GM18502 (cell line): ENCODE data around the gene EML3.
A peak's percentile ranks its signal among the peaks of the same experiment; 100 is the strongest.
"Not testable (repeated sequence)": the region's sequence is repeated elsewhere in the genome, so short reads cannot be mapped to it uniquely, and the experiment has no call there.

Experiments
- ATAC-seq: cut with Tn5 transposase; IDR thresholded peaks from one replicate; pipeline ENCODE4 v1.9.1; 2021; ENCODE audit warnings: mild to moderate bottlenecking; ENCODE audit not compliant: unreplicated experiment, poor library complexity

EML3 gene, protein sequence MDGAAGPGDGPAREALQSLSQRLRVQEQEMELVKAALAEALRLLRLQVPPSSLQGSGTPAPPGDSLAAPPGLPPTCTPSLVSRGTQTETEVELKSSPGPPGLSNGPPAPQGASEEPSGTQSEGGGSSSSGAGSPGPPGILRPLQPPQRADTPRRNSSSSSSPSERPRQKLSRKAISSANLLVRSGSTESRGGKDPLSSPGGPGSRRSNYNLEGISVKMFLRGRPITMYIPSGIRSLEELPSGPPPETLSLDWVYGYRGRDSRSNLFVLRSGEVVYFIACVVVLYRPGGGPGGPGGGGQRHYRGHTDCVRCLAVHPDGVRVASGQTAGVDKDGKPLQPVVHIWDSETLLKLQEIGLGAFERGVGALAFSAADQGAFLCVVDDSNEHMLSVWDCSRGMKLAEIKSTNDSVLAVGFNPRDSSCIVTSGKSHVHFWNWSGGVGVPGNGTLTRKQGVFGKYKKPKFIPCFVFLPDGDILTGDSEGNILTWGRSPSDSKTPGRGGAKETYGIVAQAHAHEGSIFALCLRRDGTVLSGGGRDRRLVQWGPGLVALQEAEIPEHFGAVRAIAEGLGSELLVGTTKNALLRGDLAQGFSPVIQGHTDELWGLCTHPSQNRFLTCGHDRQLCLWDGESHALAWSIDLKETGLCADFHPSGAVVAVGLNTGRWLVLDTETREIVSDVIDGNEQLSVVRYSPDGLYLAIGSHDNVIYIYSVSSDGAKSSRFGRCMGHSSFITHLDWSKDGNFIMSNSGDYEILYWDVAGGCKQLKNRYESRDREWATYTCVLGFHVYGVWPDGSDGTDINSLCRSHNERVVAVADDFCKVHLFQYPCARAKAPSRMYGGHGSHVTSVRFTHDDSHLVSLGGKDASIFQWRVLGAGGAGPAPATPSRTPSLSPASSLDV

DNA sequence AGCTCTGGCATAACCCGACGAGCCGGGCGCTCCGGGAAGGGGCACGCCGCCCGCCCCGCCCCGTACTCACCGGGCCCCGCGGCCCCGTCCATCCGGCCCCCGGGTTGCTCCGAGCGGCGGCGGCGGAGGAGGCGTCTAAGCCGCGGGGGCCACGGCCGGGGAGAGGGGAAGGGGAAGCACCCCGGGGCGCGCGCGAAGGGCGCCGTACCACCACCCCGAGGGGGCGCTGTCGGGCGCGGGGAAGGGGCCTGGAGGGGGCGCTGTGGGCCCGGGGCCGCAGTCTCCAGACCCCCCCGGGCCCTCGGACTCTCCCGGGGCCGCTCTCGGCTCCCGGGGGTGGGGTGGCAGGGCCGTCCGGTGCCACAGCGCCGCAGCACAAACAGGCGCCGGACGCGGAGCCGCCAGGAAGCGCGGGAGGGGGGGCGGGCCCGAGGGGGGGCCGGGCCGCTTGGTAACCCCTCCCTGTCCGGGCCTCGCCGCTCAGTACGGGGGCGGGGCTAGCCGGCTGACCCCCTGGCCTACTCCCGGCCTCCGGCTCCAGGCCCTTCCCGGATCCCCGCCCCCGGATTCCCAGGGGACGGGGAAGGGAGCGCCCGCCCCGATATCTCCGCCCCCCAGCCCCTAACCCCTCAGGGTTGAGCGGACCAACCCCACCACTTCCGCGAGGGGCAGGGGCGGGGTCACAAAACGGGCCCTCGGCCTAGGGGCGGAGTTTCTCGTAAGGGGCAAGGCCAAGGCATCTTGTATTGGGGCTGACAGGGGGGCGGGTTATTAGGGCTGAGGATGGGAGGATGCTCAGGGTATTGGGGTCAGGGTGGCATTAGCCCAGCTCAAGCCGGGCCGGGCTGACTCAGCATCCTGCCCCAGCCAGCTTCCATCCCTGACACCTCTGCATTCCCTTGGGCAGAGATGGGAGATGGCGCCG is at the start of gene EML3, which contains the start of gene ROM1:
TSS of gene EML3 (minus strand) at position 410 of the 925 bp plus-strand sequence. CDS start at position 92, 318 bp downstream.
TSS of gene ROM1 (plus strand) at position 892 of the 925 bp plus-strand sequence. CDS start at position 917, 25 bp downstream.
- ATAC-seq, result peak; percentile 78

DNA sequence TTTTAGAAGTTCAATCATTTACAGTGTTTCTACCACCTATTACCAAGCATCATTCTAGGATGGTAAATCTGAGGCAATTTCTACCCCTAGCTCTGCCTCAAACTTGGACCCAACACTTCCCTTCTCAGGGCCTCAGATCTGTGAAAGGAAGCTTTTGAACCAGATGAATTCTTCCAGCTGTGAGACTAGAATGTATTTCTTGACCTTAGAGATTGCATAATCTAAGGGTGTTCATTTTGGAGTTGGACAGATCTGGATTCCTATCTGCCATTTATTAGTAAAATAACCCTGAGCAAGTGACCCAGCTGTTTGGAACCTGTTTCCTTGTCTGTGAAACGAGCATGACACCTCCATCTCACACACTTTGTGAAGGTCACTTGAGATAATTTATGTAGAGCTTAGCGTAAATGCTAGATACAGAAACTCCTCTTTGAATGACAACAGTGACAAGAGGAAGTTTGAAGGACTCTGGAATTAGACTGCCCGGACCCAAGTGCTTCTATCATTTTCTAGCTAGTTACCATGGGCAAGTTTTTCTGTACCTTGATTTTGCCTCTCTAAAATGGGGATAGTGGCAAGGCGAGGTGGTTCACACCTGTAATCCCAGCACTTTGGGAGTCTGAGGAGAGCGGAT is 44.3 kb upstream of the EML3 start:
- no peak for ATAC-seq

DNA sequence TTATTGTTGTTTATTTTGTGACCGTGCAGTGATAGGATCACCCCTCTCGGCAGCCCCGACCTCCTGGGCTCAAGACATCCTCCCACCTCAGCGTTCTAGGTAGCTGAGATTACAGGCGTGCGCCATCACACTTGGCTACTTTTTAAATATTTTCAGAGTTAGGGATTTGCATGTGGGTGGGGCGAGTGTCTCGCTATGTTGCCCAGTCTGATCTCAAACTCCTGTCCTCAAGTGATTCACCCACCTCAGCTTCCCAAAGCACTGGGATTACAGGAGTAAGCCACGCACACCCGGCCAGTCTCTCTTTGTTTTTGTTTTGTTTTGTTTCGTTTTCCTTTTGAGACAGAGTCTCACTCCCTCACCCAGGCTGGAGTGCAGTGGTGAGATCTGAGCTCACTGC is 41.7 kb upstream of the EML3 start:
- ATAC-seq, result no peak

DNA sequence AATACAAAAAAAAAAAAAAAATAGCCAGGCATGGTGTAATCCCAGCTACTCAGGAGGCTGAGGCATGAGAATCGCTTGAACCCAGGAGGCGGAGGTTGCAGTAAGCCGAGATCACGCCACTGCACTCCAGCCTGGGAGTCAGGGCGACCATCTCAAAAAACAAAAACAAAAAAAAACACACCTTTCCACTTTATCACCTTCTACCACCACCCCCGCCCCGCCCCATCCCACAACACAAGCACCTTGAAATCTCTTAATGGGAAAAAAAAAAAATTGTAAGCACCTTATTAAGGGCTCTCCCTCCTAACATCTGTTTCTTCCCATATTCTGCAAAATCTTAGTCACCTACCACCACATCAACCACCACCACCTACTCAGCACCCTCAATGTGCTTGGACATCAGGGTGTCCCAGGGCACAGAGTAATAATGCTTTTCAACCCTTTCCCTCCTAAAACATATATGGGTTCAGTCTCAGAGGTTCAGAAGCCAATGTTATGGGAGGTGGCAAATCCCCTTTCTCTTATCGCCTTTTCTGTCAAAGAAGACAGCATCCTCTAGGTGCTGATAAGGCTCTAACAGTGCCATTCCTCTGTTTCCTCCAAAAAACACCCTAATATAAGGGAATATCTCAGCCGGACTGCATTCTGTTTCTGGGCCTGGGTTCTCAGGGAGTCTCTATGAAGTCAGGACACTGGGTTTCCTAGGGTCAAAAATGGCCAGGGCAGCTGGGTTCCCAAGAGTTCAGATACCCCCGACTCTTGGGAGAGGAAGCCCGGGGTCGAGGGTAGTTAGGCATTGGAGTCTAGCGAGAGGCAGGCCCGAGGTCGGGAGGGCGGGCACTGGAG is 39.8 kb upstream of the EML3 start:
- no peak for ATAC-seq

DNA sequence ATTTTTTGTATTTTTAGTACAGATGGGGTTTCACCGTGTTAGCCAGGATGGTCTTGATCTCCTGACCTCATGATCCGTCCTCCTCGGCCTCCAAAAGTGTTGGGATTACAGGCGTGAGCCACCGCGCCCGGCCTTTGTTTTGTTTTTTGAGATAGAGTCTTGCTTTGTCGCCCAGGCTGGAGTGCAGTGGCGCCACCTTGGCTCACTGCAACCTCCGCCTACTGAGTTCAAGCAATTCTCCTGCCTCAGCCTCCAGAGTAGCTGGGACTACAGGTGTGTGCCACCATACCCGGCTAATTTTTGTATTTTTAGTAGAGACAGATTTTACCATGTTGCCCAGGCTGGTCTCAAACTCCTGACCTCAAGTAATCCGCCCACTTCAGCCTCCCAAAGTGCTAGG is 37.7 kb upstream of the EML3 start:
- not testable (repeated sequence) for ATAC-seq

DNA sequence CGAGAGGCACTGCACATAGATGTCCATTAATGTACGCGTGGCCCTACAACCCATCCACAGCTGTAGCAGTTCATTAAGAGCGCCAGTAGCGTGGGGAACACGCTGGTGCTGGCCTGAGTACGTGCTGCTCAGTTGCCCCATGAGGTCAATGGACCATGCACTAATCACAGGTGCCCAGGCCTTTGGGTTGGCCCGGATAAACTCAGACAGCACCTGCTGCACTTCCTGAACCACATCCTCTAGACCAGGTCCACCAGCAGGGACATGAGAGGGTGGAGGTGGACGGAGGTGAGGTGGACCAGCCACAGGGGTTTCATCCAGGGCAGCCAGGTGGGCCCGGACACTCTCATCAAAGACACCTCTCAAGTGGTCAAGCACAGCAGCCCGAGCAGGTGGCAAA is 36.9 kb upstream of the EML3 start:
- no peak for ATAC-seq

DNA sequence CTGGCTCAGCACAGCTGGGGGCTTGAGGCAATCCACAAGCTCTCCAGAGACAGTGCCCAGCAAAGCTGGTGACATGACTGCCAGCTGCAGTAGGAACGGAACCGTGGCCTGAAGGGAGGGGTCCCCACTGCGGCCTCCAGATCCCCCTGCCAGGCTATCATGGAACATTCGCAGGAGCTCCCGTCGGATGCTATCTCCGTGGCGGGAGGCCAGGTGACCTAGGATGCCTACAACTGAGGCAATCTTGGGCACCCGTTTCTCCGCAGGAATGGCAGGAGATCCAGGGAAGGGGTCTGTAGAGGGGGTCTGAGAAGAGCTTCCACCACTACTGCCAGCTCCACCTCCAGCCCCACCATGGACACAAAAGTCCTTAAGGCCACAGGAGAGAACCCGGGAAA is 36.4 kb upstream of the EML3 start:
- ATAC-seq, result no peak

DNA sequence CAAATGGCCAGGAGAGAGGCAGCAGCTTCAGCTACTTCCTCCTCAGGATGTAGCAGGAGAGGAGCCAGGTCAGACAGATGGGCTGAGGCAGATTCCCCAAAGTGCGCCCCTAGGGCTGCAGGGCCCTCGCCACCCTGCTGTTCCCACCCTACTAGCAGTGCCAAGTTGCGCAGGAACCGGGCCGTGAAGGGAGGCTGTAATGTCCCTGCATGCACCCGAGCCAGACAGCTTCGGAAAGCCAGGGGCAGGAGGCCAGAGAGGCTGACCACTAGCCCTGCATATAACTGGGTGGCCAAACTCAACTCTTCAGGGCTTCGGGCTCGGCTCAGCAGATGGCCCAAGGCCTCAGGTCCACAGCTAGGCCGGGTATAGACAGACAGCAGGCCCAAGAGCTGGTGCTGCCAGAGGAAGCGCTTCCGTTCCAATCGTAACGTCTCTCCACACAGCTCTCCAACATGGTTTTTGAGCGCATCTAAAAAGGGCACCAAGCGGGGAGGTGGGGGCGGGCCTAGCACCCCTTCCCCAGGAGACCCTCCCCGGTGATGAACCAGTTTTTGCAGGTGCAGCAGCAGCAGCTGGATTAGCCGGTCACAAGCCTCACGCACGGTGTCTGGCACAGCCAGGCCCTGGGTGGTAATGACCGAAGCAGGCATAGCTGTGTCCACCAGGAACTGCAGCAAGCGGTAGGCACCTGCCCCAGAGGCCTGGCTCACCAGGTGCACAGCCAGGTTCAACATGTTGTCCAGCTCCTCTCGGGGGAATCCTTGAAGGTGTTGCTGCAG is 35.8 kb upstream of the EML3 start:
- no peak for ATAC-seq

DNA sequence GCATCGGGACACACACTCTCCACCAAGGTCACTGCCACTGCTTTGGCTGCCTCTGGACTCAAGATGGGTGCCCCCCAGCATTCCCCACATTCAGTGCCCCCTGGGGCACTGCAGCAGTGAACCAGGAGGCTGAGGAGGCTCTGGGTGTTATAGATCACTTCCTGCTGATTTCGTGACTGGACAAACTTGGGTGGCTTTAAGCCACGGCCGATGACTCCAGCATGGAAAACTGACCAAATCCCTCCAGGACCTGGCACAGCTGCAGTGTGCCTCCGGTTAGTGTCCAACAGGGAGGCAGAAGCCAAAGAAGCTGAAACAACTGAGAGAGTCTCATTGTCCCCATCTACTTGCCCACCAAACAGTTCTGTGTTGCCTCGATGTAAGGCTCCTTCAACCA is 35.0 kb upstream of the EML3 start:
- ATAC-seq, result no peak

DNA sequence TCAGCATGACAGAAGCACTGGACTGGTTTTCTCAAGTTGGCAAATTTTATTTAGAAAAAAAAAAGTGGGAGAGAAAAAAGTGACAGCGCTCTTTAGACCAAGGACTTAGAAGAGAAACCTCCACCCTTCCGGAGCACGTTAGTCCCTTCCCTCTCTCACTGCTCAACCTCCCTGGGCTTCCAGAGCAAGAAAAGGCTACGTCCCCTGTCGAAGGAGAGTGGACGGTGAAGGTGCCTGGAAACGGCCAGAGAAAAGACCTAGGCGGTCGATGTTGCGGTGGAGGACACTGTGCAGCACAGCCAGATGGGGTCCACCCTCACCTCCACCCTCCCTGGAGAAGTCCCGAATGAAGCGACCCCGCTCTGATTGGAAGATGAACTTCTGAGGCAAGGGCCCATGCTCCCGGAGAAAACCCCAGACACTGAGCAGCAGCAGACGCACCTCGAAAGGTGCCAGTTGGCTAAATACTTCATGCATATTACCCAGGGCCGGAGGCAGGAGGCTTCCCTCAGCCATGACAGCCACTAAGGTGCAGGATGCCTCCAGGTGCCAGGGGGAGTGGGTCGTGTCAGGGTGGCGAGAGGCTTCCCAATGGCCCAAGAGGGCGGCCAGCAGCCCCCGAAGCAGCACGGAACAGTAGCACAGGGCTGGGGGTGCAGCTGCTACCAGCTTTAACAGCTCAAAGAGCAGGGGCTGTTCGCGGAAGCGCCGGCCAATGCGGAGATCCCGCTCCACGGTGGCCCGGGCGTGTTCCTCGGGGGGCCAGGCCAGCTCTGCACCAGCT is 34.4 kb upstream of the EML3 start:
- peak; percentile 1 for ATAC-seq

DNA sequence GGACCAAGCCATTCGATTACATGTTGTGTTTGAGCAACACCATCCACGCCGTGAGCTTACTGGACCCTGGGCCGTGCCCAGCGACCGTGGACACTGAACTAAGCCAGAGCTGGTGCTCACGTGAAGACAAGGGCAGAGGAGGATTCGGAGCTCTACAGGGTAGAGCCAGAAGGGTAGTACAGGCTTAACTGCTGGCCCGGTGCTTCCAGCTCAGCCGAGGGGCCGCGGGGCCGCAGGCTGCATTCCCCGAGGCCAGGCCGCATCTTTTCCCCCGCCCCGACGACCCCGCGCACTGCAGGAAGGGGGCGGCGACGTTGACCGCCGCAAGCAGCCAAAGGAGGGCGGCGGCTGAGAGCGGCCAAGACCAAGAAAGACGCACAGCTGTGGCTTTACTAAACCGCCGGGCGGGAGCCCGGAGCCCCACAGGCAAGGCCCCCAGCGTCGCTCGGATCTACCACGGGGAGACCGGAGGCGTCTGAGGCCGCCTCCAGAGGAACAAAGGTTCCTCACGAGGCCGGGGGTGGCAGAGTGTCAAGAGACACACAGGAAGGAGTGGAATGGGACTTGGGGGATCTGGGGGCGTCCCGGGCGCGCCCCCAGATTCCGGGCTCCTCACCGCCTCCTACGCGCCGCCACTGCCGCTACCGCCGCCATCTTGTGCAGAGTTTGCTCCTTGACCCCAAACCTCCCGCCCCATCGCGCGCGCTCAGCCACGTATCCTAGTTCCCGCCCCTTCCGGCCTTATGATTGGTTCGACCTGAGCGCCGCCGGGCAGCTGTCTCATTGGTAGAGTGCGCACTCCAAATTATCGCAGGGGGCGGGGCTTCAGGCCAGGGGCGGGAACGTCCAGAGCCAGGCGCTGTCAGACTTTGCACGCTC is 33.6 kb upstream of the EML3 start, which contains the start of gene GANAB:
TSS of gene GANAB (minus strand) at position 668 of the 879 bp plus-strand sequence. CDS start at position 654, 14 bp downstream.
- ATAC-seq, result peak; percentile 90

DNA sequence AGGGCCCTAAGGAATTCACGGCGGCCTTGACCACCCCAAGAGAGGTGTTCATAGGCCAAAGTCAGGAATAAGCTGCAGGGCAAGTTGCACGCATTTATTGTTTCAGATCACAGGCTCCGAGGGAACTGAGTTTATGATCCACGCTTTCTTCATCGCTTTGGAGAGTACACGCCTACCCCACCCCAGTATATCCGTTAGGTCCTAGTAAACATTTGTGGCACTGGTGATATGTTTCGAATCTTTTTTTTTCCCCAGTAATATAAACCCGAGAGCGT is 33.0 kb upstream of the EML3 start:
- ATAC-seq, result no peak

DNA sequence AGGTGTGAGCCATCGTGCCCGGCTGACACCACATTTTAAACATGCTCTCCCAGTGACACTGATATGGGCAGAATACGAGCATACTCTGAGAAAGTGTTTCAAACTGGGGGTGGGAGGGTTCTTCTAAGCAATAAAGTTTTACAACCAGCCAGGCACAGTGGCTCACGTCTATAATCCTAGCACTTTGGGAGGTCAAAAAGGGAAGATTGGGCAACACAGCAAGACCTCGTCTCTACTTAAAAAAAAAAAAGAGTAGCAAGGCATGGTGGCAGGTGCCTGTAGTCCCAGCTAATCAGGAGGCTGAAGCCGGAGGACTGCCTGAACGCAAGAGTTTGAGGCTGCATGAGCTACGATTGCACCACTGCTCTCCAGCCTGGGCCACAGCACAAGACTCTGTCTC is 31.6 kb upstream of the EML3 start:
- no peak for ATAC-seq

DNA sequence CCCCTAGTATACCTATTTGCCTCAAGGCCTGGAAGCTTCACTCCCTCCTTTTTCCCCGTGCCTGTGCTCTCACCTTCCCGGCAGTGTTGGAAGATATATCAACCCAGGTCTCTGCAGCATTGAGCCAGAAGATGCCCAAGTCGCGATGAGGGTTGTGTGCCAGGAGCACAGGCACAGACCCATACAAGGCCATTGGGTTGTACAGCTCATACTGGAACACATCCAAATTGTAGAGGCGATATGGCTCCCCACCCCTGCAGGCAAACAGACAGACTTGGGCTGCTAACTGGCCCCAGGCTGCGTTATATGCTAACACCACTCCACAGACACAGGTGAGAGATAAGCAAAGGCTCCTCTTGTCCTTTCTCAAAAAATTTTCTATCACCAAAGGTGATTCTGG is 19.9 kb upstream of the EML3 start:
- no peak for ATAC-seq

DNA sequence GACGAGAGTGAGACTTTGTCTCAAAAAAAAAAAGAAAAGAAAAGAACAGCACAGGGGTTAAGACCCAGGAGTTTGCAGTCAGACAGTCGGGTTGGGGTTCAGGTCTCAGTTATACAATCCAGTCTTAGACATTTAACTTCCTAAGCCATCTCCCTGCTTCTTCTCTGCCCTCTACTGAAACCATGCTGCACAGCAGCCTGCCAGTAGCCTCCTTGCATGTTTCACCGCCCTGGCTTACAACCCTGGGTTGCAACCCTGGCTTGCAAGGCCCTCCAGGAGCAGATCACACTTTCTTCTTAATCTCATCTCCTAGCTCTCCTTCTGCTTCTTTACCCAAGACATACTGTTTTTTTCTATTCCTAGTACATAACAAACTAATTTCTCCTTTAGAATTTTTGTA is 15.1 kb upstream of the EML3 start:
- no peak for ATAC-seq

DNA sequence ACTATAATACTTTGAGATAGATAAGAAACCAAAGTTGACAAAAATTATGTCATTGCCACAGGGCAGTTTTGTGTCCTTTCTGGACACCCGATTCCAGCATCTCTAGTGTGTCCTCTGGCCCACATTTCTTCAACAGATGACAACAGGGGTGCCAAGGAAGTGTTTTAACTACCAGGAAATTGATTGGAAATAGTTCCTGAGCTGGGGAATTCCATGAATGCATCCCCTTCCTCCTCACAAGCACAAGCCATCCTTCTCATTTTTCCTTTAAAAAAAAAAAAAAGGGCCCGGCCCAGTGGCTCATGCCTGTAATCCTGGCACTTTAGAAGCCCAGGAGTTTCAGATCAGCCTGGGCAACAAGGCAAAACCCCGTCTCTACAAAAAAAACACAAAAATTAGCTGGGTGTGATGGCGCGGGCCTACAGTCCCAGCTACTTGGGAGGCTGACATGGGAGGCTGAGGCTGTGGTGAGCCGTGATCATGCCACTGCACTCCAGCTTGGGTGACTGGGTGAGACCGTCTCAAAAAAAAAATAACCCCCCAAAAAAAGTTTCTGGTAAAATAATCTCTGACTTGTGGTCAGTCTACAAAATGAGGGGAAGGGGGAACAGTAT is 10.0 kb upstream of the EML3 start:
- no peak for ATAC-seq
